HEK293 (cell line): ENCODE measurements around the gene GPBP1.
A peak's percentile ranks its signal among the peaks of the same experiment; 100 is the strongest.

Source experiments
- HOXC10 ChIP-seq: sonication (generic); formaldehyde crosslinking; IDR thresholded peaks from 2 replicates; pipeline ENCODE4 v1.8.1; 2023; ENCODE audit warnings: mild to moderate bottlenecking, missing genetic modification reagents
- KLF10 ChIP-seq: fragments of 450-650 bp; IDR thresholded peaks from 2 replicates; pipeline ENCODE4 v1.5.1; 2018; ENCODE audit warnings: missing biosample characterization, mild to moderate bottlenecking, missing genetic modification characterization
- OSR2 ChIP-seq: fragments of 450-650 bp; formaldehyde crosslinking; IDR thresholded peaks from 2 replicates; pipeline ENCODE4 v1.5.1; 2016; ENCODE audit warnings: missing biosample characterization, missing genetic modification characterization
- REPIN1 ChIP-seq: fragments of 450-650 bp; formaldehyde crosslinking; IDR thresholded peaks from 2 replicates; pipeline ENCODE4 v1.5.1; 2017; ENCODE audit warnings: missing biosample characterization, missing genetic modification characterization, low read depth
- SP2 ChIP-seq: fragments of 450-650 bp; formaldehyde crosslinking; IDR thresholded peaks from 2 replicates; pipeline ENCODE4 v1.5.1; 2016; ENCODE audit warnings: missing biosample characterization, missing genetic modification characterization
- SP7 ChIP-seq: fragments of 450-650 bp; formaldehyde crosslinking; IDR thresholded peaks from 2 replicates; pipeline ENCODE4 v1.5.1; 2016; ENCODE audit warnings: missing biosample characterization, missing genetic modification characterization
- TCF7L2 ChIP-seq: IDR thresholded peaks from 2 replicates; pipeline ENCODE4 v1.6.1; 2011; ENCODE audit warnings: low read depth, mild to moderate bottlenecking, inconsistent platforms, low read length, moderate library complexity, borderline replicate concordance
- ZFP41 ChIP-seq: fragments of 450-650 bp; formaldehyde crosslinking; IDR thresholded peaks from 2 replicates; pipeline ENCODE4 v1.5.1; 2016; ENCODE audit warnings: missing biosample characterization, missing genetic modification characterization, borderline replicate concordance
- ZFP69B ChIP-seq: fragments of 450-650 bp; formaldehyde crosslinking; IDR thresholded peaks from 2 replicates; pipeline ENCODE4 v1.5.1; 2016; ENCODE audit warnings: missing biosample characterization, missing genetic modification characterization
- ZNF114 ChIP-seq: fragments of 450-650 bp; formaldehyde crosslinking; IDR thresholded peaks from 2 replicates; pipeline ENCODE4 v1.5.0; 2017; ENCODE audit warnings: missing biosample characterization, missing genetic modification characterization
- ZNF121 ChIP-seq: fragments of 450-650 bp; formaldehyde crosslinking; IDR thresholded peaks from 2 replicates; pipeline ENCODE4 v1.5.1; 2016; ENCODE audit warnings: missing biosample characterization, missing genetic modification characterization
- ZNF19 ChIP-seq: fragments of 450-650 bp; formaldehyde crosslinking; IDR thresholded peaks from 2 replicates; pipeline ENCODE4; 2016; ENCODE audit warnings: missing biosample characterization, missing genetic modification characterization, low read depth
- ZNF23 ChIP-seq: fragments of 450-650 bp; formaldehyde crosslinking; IDR thresholded peaks from 2 replicates; pipeline ENCODE4 v1.5.1; 2016; ENCODE audit warnings: missing biosample characterization, missing genetic modification characterization, borderline replicate concordance
- ZNF239 ChIP-seq: fragments of 450-650 bp; formaldehyde crosslinking; IDR thresholded peaks from 2 replicates; pipeline ENCODE4 v1.5.1; 2016; ENCODE audit warnings: missing biosample characterization, missing genetic modification characterization
- ZNF266 ChIP-seq: fragments of 450-650 bp; formaldehyde crosslinking; IDR thresholded peaks from 2 replicates; pipeline ENCODE4 v1.5.1; 2016; ENCODE audit warnings: missing biosample characterization, missing genetic modification characterization, low read depth
- ZNF335 ChIP-seq: fragments of 450-650 bp; formaldehyde crosslinking; conservative IDR thresholded peaks from 2 replicates; pipeline ENCODE4 v1.5.1; 2016; ENCODE audit warnings: missing biosample characterization, missing genetic modification characterization
- ZNF341 ChIP-seq: fragments of 450-650 bp; formaldehyde crosslinking; IDR thresholded peaks from 2 replicates; pipeline ENCODE4; 2016; ENCODE audit warnings: low read depth, missing biosample characterization, missing genetic modification characterization
- ZNF350 ChIP-seq: fragments of 450-650 bp; formaldehyde crosslinking; IDR thresholded peaks from 2 replicates; pipeline ENCODE4 v1.5.0; 2017; ENCODE audit warnings: missing biosample characterization, mild to moderate bottlenecking, missing genetic modification characterization
- ZNF354C ChIP-seq: fragments of 450-650 bp; formaldehyde crosslinking; IDR thresholded peaks from 2 replicates; pipeline ENCODE4 v1.5.1; 2016; ENCODE audit warnings: missing biosample characterization, missing genetic modification characterization, low read depth, borderline replicate concordance
- ZNF37A ChIP-seq: fragments of 450-650 bp; IDR thresholded peaks from 2 replicates; pipeline ENCODE4 v1.5.1; 2018; ENCODE audit warnings: missing biosample characterization, missing genetic modification characterization
- ZNF391 ChIP-seq: fragments of 450-650 bp; formaldehyde crosslinking; IDR thresholded peaks from 2 replicates; pipeline ENCODE4 v1.5.1; 2016; ENCODE audit warnings: low read depth, missing biosample characterization, missing genetic modification characterization, borderline replicate concordance
- ZNF423 ChIP-seq: fragments of 450-650 bp; formaldehyde crosslinking; IDR thresholded peaks from 2 replicates; pipeline ENCODE4 v1.5.1; 2016; ENCODE audit warnings: missing biosample characterization, missing genetic modification characterization
- ZNF501 ChIP-seq: fragments of 450-650 bp; formaldehyde crosslinking; IDR thresholded peaks from 2 replicates; pipeline ENCODE4 v1.5.1; 2016; ENCODE audit warnings: missing biosample characterization, missing genetic modification characterization
- ZNF549 ChIP-seq: fragments of 450-650 bp; IDR thresholded peaks from 2 replicates; pipeline ENCODE4 v1.5.1; 2018; ENCODE audit warnings: missing biosample characterization, missing genetic modification characterization, mild to moderate bottlenecking, inconsistent platforms, moderate library complexity
- ZNF621 ChIP-seq: fragments of 450-650 bp; formaldehyde crosslinking; IDR thresholded peaks from 2 replicates; pipeline ENCODE4 v1.5.1; 2017; ENCODE audit warnings: missing biosample characterization, missing genetic modification characterization
- ZNF626 ChIP-seq: fragments of 450-650 bp; sonication (Bioruptor Pico); formaldehyde crosslinking; IDR thresholded peaks from 2 replicates; pipeline ENCODE4 v1.5.1; 2018; ENCODE audit warnings: missing biosample characterization, missing genetic modification characterization, inconsistent platforms
- ZNF664 ChIP-seq: fragments of 450-650 bp; formaldehyde crosslinking; IDR thresholded peaks from 2 replicates; pipeline ENCODE4 v1.5.1; 2016; ENCODE audit warnings: missing biosample characterization, missing genetic modification characterization
- ZNF701 ChIP-seq: fragments of 450-650 bp; formaldehyde crosslinking; IDR thresholded peaks from 2 replicates; pipeline ENCODE4 v1.5.1; 2016; ENCODE audit warnings: missing biosample characterization, missing genetic modification characterization
- ZNF776 ChIP-seq: fragments of 450-650 bp; formaldehyde crosslinking; IDR thresholded peaks from 2 replicates; pipeline ENCODE4 v1.5.0; 2017; ENCODE audit warnings: missing biosample characterization, missing genetic modification characterization, borderline replicate concordance
- ZNF792 ChIP-seq: fragments of 450-650 bp; formaldehyde crosslinking; IDR thresholded peaks from 2 replicates; pipeline ENCODE4 v1.5.1; 2016; ENCODE audit warnings: missing biosample characterization, missing genetic modification characterization
- TF ChIP-seq, protein P1 (sequence below): fragments of 450-650 bp; formaldehyde crosslinking; IDR thresholded peaks from 2 replicates; pipeline ENCODE4; 2016; ENCODE audit warnings: missing biosample characterization, missing genetic modification characterization
- TF ChIP-seq, protein P2 (sequence below): fragments of 450-650 bp; formaldehyde crosslinking; IDR thresholded peaks from 2 replicates; pipeline ENCODE4 v1.5.1; 2017; ENCODE audit warnings: missing biosample characterization, missing genetic modification characterization
- TF ChIP-seq, protein P3 (sequence below): fragments of 450-650 bp; formaldehyde crosslinking; conservative IDR thresholded peaks from 2 replicates; pipeline ENCODE4 v1.5.1; 2016; ENCODE audit warnings: low read depth, missing biosample characterization, missing genetic modification characterization
- TF ChIP-seq, protein P4 (sequence below): fragments of 450-650 bp; formaldehyde crosslinking; IDR thresholded peaks from 2 replicates; pipeline ENCODE4 v1.5.1; 2016; ENCODE audit warnings: missing biosample characterization, missing genetic modification characterization

GPBP1 gene

DNA sequence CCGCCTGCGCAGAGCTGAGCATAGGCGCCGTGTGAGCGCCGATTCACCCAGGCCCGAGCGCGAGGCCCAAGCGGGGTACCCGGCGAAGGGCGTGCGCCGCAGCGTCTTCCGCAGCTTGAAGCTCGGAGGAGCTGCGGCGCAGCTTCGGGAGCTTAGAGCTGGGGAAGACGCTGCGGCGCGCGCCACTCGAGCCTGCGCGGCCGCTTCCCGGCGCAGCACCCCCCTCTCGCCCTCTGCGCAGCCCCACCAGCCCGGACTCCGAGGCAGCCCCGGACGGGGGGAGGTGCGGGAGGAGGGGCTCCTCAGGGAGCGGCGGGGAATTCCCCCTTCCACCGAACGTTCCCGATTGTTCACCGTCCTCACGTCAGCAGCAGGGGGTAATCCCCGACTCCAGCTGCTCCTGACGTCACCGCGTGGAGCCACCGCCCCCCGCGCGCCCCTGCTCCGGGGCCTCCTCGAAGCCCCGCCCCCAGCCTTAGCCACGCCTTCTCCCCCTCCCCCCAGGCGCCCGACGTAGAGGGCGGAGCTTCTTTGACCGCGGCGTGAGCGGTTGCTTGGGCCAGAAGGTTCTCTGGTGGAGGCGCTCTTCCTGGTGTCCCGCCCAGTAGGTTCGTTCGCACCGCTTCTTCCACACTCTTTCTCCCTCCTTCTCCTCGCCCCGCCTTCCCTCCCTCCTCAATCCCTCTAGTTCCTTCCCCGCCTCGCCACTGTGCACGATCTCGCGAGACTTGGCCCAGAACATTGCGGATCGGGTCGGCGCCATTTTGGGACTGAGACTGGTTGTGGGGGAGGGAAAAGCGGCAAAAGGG lies at the start of gene GPBP1 (continued):
- no peak for TF ChIP-seq ZFP41 (tag by site-specific recombination)
- peak; percentile 73; the same call in 1 of the 2 replicates for TF ChIP-seq ZNF501 (tag by site-specific recombination)
- TF ChIP-seq ZNF19 (tag by site-specific recombination), result no peak
- TF ChIP-seq, protein P1, sequence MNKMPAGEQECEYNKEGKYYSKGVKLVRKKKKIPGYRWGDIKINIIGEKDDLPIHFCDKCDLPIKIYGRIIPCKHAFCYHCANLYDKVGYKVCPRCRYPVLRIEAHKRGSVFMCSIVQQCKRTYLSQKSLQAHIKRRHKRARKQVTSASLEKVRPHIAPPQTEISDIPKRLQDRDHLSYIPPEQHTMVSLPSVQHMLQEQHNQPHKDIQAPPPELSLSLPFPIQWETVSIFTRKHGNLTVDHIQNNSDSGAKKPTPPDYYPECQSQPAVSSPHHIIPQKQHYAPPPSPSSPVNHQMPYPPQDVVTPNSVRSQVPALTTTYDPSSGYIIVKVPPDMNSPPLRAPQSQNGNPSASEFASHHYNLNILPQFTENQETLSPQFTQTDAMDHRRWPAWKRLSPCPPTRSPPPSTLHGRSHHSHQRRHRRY (tag by site-specific recombination), result no peak
- TF ChIP-seq ZNF335 (tag by site-specific recombination), result no peak
- no peak for TF ChIP-seq ZNF701 (tag by site-specific recombination)
- no peak for TF ChIP-seq REPIN1 (tag by site-specific recombination)
- peak; percentile 58; the same call in 1 of the 2 replicates for TF ChIP-seq OSR2
- TF ChIP-seq, protein P2, sequence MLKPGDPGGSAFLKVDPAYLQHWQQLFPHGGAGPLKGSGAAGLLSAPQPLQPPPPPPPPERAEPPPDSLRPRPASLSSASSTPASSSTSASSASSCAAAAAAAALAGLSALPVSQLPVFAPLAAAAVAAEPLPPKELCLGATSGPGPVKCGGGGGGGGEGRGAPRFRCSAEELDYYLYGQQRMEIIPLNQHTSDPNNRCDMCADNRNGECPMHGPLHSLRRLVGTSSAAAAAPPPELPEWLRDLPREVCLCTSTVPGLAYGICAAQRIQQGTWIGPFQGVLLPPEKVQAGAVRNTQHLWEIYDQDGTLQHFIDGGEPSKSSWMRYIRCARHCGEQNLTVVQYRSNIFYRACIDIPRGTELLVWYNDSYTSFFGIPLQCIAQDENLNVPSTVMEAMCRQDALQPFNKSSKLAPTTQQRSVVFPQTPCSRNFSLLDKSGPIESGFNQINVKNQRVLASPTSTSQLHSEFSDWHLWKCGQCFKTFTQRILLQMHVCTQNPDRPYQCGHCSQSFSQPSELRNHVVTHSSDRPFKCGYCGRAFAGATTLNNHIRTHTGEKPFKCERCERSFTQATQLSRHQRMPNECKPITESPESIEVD (tag by site-specific recombination), result no peak
- no peak for TF ChIP-seq ZNF391 (tag by site-specific recombination)
- TF ChIP-seq ZNF239 (tag by site-specific recombination), result no peak
- peak; percentile 70 for TF ChIP-seq SP7 (tag by site-specific recombination)
- TF ChIP-seq ZNF423 (tag by site-specific recombination), result peak; percentile 67; the same call in 1 of the 2 replicates
- TF ChIP-seq ZNF354C (tag by site-specific recombination), result no peak
- TF ChIP-seq ZNF37A (tag by site-specific recombination), result no peak
- no peak for TF ChIP-seq ZNF664 (tag by site-specific recombination)
- peak; percentile 95 for TF ChIP-seq ZNF341 (tag by site-specific recombination)
- 0 out of 2 replicates have a peak, but pooled peaks have one; percentile 21 for TF ChIP-seq ZNF121
- TF ChIP-seq SP2 (tag by site-specific recombination), result peak; percentile 98
- TF ChIP-seq, protein P3, sequence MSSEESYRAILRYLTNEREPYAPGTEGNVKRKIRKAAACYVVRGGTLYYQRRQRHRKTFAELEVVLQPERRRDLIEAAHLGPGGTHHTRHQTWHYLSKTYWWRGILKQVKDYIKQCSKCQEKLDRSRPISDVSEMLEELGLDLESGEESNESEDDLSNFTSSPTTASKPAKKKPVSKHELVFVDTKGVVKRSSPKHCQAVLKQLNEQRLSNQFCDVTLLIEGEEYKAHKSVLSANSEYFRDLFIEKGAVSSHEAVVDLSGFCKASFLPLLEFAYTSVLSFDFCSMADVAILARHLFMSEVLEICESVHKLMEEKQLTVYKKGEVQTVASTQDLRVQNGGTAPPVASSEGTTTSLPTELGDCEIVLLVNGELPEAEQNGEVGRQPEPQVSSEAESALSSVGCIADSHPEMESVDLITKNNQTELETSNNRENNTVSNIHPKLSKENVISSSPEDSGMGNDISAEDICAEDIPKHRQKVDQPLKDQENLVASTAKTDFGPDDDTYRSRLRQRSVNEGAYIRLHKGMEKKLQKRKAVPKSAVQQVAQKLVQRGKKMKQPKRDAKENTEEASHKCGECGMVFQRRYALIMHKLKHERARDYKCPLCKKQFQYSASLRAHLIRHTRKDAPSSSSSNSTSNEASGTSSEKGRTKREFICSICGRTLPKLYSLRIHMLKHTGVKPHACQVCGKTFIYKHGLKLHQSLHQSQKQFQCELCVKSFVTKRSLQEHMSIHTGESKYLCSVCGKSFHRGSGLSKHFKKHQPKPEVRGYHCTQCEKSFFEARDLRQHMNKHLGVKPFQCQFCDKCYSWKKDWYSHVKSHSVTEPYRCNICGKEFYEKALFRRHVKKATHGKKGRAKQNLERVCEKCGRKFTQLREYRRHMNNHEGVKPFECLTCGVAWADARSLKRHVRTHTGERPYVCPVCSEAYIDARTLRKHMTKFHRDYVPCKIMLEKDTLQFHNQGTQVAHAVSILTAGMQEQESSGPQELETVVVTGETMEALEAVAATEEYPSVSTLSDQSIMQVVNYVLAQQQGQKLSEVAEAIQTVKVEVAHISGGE (tag by site-specific recombination), result peak; percentile 56
- no peak for TF ChIP-seq TCF7L2
- TF ChIP-seq KLF10 (tag by site-specific recombination), result peak; percentile 100
- TF ChIP-seq ZNF114 (tag by site-specific recombination), result no peak
- no peak for TF ChIP-seq ZNF350 (tag by site-specific recombination)
- TF ChIP-seq ZNF549 (tag by site-specific recombination), result no peak
- no peak for TF ChIP-seq ZNF792 (tag by site-specific recombination)
- TF ChIP-seq ZFP69B (tag by site-specific recombination), result no peak
- no peak for TF ChIP-seq ZNF626
- no peak for TF ChIP-seq ZNF621
- no peak for TF ChIP-seq ZNF776 (tag by site-specific recombination)
- TF ChIP-seq, protein P4, sequence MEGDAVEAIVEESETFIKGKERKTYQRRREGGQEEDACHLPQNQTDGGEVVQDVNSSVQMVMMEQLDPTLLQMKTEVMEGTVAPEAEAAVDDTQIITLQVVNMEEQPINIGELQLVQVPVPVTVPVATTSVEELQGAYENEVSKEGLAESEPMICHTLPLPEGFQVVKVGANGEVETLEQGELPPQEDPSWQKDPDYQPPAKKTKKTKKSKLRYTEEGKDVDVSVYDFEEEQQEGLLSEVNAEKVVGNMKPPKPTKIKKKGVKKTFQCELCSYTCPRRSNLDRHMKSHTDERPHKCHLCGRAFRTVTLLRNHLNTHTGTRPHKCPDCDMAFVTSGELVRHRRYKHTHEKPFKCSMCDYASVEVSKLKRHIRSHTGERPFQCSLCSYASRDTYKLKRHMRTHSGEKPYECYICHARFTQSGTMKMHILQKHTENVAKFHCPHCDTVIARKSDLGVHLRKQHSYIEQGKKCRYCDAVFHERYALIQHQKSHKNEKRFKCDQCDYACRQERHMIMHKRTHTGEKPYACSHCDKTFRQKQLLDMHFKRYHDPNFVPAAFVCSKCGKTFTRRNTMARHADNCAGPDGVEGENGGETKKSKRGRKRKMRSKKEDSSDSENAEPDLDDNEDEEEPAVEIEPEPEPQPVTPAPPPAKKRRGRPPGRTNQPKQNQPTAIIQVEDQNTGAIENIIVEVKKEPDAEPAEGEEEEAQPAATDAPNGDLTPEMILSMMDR (tag by site-specific recombination), result peak; percentile 85
- no peak for TF ChIP-seq ZNF266
- TF ChIP-seq ZNF23 (tag by site-specific recombination), result no peak
- no peak for TF ChIP-seq HOXC10 (CRISPR knock-in tag)
